ENCODE measurements around the gene GPC2. TPM values are rescaled to one million over a fixed set of nuclear protein-coding genes. Genes with fewer than 3 reads are reported as not detected.
A peak's percentile ranks its signal among the peaks of the same experiment; 100 is the strongest.

GPC2 gene
- total RNA-seq, 2 experiments from 2014 or later: 8.1 to 8.2 TPM

DNA sequence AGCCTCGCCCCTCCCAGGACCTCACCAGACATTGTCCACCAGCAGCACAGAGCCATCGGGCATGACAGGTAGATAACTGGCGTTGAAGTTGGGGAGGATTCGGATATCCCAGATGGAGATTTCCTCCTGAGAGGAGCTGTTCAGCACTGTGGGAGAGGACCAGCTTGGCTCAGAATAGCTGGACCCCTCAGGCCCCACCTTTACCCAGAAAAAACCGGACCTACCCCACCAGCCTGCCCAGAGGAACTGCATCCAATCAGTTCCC is 20.2 kb downstream of the GPC2 start:
- Mint-ChIP-seq H3K36me3 (ENCODE audit: low read depth) (peaks cover 49% of the 10 kb centered on the region), H3K4me1 (ENCODE audit: low read depth) (peaks cover 63% of the 10 kb centered on the region), H3K27ac (peak overlapping the region; percentile 81), H3K27me3 (ENCODE audit: low read depth) (no peaks in the 10 kb centered on the region), H3K9me3 (ENCODE audit: insufficient read depth) (no peaks in the 10 kb centered on the region), H3K4me3 (peak overlapping the region; percentile 79)
- POLR2A ChIA-PET: interaction anchor here (0.5 to 1.8 kb wide), 4 partner anchors 8 to 272 kb away, joined by 3 to 10 read pairs (median 4); partner anchors contain the start of genes LAMTOR4 and ZCWPW1
- DNase-seq: no peak
- CTCF ChIA-PET: interaction anchor here (0.7 to 4.6 kb wide), 10 partner anchors 8 to 188 kb away, joined by 3 to 27 read pairs (median 5); partner anchors contain the start of genes GAL3ST4, GPC2, LAMTOR4 and STAG3
- ATAC-seq: no peak

DNA sequence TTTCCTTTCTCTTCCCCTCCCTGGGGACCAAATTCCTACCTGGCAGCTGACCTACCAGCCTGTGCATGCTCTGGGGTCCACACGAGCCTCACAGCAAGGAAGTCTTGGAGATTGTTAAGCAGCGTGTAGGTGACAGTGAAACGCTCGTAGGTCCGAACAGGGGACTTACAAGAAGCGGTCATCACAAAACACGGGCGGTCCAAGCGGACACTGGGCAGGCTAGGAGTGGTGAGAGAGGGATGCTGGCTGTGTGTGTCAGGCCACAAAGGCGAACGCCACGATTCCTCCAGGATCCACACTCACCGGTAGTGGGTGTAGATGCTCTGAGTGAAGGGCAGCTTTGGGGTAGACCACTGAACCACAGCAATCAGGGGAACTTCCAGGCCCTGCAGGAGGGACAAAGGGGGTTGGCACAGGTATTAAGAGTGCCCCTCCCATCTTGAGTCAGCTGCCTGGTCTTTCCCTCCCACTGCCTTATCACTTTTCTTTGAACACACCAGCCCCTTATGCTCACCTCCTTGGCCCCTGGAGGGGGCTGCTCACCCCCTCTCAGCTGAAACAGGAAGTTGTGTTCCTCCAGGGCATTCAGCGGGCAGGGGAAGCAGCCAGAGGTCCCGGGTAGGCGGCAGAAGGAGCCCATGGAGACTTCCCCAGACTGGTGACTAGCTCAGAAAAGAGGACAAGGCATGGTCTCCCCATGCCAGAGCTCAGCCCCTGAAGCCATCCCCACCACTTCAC is 20.7 kb downstream of the GPC2 start:
- Mint-ChIP-seq H3K27ac (peak overlapping the region; percentile 81), H3K27me3 (ENCODE audit: low read depth) (no peaks in the 10 kb centered on the region), H3K36me3 (ENCODE audit: low read depth) (peaks cover 54% of the 10 kb centered on the region), H3K4me3 (peak overlapping the region; percentile 79), H3K9me3 (ENCODE audit: insufficient read depth) (no peaks in the 10 kb centered on the region), H3K4me1 (ENCODE audit: low read depth) (peaks cover 63% of the 10 kb centered on the region)
- DNase-seq: no peak
- ChIA-PET CTCF (interaction anchor here (0.7 to 4.6 kb wide), 10 partner anchors 8 to 62 kb away, joined by 3 to 27 read pairs (median 5); partner anchors contain the start of genes GAL3ST4, GPC2, LAMTOR4 and STAG3), POLR2A (interaction anchor here (0.5 to 1.8 kb wide), 5 partner anchors 8 to 272 kb away, joined by 3 to 10 read pairs (median 4); partner anchors contain the start of genes LAMTOR4 and ZCWPW1)
- ATAC-seq: peak; percentile 7

DNA sequence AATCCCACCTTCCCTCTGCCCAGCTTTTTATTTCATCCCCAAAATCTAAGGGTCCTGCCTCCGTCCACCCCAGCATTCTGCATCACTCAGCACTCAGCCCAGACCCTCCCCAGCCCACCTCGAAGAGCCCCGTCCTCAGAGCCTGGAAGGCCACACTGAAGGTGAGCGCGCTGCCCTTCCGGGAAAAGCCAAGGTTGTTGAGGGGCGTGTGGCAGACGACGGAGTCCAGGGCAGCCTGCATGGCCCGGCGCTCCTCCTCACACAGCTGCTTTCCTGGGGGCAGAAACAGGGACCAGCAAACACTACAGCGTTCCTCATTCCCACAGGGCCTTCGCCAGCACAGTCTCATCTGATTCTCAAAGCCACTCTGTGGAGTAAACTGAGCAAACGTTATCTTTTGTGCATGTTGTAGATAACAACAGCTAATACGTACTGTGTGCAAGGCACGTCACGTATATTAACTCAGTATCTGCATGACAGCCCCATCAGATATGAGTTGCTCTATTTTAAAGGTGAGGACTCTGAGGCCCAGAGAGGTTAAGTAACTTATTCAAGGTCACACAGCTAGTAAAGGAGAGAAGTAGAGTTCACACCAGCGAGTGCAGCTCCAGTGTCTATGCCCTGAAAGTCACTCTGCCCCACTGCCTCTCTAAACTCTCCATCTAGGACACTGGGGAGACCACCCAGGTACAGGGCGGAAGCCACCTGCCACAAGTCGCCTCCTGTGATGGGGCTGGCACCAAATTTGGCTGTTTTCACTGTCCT is 21.4 kb downstream of the GPC2 start:
- peaks cover 56% of the 10 kb centered on the region for H3K36me3 Mint-ChIP-seq (ENCODE audit: low read depth)
- ChIA-PET CTCF (interaction anchor here (1.0 to 4.6 kb wide), 7 partner anchors 7 to 63 kb away, joined by 3 to 27 read pairs (median 9); partner anchors contain the start of genes GAL3ST4 and LAMTOR4), POLR2A (interaction anchor here (0.6 to 1.7 kb wide), 5 partner anchors 12 to 179 kb away, joined by 3 to 4 read pairs (median 3); partner anchors contain the start of genes GPC2 and STAG3)
- no peaks in the 10 kb centered on the region for H3K27me3 Mint-ChIP-seq (ENCODE audit: low read depth)
- ATAC-seq: no peak
- peaks cover 63% of the 10 kb centered on the region for H3K4me1 Mint-ChIP-seq (ENCODE audit: low read depth)
- no peaks in the 10 kb centered on the region for H3K9me3 Mint-ChIP-seq (ENCODE audit: insufficient read depth)
- H3K27ac Mint-ChIP-seq: peak overlapping the region; percentile 81
- no peak for DNase-seq
- H3K4me3 Mint-ChIP-seq: no peak overlapping the region

DNA sequence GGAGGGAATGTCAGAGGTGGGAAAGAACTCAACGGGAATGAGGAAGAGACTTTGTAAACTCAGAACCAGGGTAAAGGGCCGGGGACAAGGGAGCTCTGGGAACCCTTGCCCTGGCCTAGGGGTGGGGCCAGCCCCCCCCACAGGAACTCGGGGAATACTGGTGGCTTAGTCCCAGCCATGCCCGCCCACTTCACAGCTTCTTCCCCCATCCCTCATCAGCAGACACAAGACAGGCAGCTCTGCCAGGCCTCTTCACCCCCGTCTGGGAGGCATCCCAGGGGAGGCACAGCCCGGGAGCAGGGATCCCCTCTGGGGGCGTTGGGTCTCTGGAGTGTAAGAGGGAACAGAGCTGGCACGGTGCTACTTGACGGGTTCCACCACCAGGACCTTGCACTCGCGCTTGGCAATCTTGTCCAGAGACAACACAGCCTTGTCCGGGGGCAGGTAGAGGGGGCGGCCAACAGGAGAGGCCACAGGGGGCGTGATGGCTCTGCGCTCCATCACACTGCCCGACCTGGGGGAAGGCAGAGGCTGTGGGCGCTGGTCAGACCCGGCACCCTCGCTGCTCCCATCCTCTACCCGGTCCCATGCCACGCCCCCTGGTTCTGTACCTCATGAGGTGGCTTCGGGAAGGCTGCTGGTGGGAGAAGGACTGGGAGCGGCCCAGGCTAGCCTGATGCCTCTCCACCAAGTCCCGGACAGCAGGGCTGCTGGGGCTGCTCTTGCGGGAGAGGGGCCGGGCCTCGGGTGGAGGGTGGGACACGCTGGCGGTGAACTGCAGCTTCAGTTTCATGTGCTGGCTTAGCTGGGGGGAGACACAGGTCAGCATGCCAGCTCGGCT is 22.3 kb downstream of the GPC2 start:
- Mint-ChIP-seq H3K4me3 (no peak overlapping the region), H3K27me3 (ENCODE audit: low read depth) (no peaks in the 10 kb centered on the region), H3K36me3 (ENCODE audit: low read depth) (peaks cover 64% of the 10 kb centered on the region), H3K9me3 (ENCODE audit: insufficient read depth) (no peaks in the 10 kb centered on the region), H3K27ac (peak overlapping the region; percentile 34), H3K4me1 (ENCODE audit: low read depth) (peaks cover 71% of the 10 kb centered on the region)
- POLR2A ChIA-PET: interaction anchor here (0.8 to 1.7 kb wide), 5 partner anchors 13 to 180 kb away, joined by 3 to 4 read pairs (median 3); partner anchors contain the start of genes AP4M1, GPC2, MCM7 and STAG3
- DNase-seq (no peak), ATAC-seq (no peak)
- CTCF ChIA-PET: interaction anchor here (1.0 to 4.6 kb wide), 3 partner anchors 9 to 35 kb away, joined by 3 to 27 read pairs (median 5); partner anchors contain the start of gene GAL3ST4

DNA sequence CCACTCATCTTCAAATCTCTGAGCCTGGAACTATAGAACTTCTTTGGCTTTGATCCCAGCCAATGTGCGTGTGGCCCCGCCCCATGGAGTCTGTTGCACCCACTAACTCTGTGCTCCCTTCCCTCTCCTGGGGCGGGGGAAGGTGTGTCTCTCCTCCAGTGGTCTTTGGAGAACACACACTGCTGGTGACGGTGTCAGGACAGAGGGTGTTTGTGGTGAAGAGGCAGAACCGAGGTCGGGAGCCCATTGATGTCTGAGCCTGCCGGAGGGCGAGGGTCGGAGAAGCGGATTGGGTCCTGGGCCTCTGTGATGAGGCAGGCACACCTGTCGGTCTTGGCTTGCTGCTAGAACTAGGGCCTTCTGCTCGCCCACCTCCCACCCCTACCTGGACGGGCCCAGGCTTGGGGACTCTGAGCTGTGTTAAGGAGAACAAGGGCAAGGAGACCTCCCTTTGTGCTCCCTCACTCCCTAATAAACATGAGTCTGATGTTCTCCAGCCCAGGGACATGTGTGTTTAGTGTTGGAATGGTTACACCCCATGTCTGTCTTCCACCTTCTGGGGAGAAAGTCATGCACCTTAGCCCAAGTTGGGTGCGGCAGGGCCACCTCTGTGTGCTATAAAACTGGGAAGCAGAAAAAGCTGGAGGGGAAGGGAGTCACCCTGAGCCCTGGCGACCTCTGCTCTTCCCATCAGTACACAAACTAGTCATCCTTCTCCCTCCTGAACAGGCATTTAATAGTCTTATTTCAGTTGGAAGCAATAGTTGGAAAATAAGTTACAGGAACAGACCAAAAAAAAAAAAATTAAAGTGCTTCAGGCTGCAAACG is 23.3 kb downstream of the GPC2 start:
- ChIA-PET POLR2A (interaction anchor here (1.0 to 1.6 kb wide), 2 partner anchors 12 to 52 kb away, joined by 3 to 8 read pairs; partner anchors contain the start of genes AP4M1 and MCM7), CTCF (interaction anchor here (1.5 to 2.1 kb wide), 2 partner anchors 21 to 36 kb away, joined by 4 to 5 read pairs; no protein-coding TSS in a partner anchor)
- no peak for DNase-seq
- ATAC-seq: no peak
- Mint-ChIP-seq H3K4me1 (ENCODE audit: low read depth) (peaks cover 65% of the 10 kb centered on the region), H3K27me3 (ENCODE audit: low read depth) (no peaks in the 10 kb centered on the region), H3K27ac (peak overlapping the region; percentile 39), H3K9me3 (ENCODE audit: insufficient read depth) (no peaks in the 10 kb centered on the region), H3K36me3 (ENCODE audit: low read depth) (peaks cover 66% of the 10 kb centered on the region), H3K4me3 (no peak overlapping the region)

DNA sequence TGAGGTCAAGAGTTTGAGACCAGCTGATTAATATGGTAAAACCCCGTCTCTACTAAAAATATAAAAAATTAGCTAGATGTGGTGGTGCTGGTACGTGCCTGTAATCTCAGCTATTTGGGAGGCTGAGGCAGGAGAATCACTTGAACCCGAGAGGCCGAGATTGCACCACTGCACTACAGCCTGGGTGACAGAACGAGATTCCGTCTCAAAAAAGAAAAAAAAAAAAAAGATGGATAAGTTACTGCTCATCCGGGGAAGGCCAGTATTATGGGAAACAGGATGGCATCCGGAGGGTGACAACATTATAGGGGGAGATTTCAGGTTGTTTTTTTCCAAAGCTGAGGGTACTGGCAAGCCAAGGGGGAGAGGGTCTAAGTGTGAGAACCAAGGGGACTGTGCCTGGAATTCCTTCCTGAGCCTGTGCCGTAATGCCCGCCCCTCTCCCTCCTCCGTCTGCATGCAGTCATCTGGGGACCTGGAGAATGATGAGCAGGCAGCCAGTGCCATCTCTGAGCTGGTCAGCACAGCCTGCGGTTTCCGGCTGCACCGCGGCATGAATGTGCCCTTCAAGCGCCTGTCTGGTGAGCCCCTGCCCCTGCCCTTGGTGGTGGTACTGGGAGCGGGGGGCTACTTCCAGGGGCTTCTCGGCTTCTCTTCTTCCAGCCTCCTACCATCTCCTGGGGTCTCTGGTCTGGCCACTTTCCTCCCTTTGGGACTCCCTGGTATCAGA is 24.1 kb downstream of the GPC2 start:
- Mint-ChIP-seq H3K27me3 (ENCODE audit: low read depth) (no peaks in the 10 kb centered on the region), H3K36me3 (ENCODE audit: low read depth) (peaks cover 69% of the 10 kb centered on the region), H3K4me1 (ENCODE audit: low read depth) (peaks cover 69% of the 10 kb centered on the region), H3K9me3 (ENCODE audit: insufficient read depth) (no peaks in the 10 kb centered on the region), H3K27ac (peak overlapping the region; percentile 39), H3K4me3 (no peak overlapping the region)
- ChIA-PET POLR2A (interaction anchor here (1.0 to 1.6 kb wide), 2 partner anchors 12 to 52 kb away, joined by 3 to 8 read pairs; partner anchors contain the start of genes AP4M1 and MCM7), CTCF (interaction anchor here (1.5 to 2.1 kb wide), 2 partner anchors 20 to 37 kb away, joined by 4 to 5 read pairs; no protein-coding TSS in a partner anchor)
- ATAC-seq (no peak), DNase-seq (no peak)

DNA sequence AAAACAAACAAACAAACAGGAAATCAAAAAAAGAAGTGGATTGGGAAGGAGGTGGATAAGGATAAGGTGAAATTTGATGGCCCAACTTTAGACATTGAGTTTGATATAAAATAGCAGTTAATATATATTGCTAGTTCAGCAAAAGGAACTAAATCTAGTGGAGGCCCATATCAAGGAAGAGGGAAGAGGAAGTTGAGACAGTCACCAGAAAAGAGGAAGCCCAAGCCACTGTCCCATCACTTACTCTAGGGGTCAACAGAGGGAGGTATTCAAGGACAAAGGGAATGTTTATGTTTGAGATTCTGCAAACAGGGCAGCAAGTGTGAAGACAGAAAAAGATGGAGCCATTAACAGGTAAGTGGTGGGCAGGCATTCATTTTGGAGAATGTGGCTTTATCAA is 24.8 kb downstream of the GPC2 start:
- no peak for ATAC-seq
- ChIA-PET POLR2A (interaction anchor here (1.0 kb wide), 1 partner anchor 13 kb away, joined by 8 read pairs; no protein-coding TSS in a partner anchor), CTCF (interaction anchor here (1.5 kb wide), 1 partner anchor 20 kb away, joined by 4 read pairs; no protein-coding TSS in a partner anchor)
- DNase-seq: no peak
- peak overlapping the region; percentile 20 for H3K4me3 Mint-ChIP-seq
- no peaks in the 10 kb centered on the region for H3K27me3 Mint-ChIP-seq (ENCODE audit: low read depth)
- H3K4me1 Mint-ChIP-seq (ENCODE audit: low read depth): peaks cover 69% of the 10 kb centered on the region
- peak overlapping the region; percentile 66 for H3K27ac Mint-ChIP-seq
- H3K9me3 Mint-ChIP-seq (ENCODE audit: insufficient read depth): no peaks in the 10 kb centered on the region
- H3K36me3 Mint-ChIP-seq (ENCODE audit: low read depth): peaks cover 65% of the 10 kb centered on the region

DNA sequence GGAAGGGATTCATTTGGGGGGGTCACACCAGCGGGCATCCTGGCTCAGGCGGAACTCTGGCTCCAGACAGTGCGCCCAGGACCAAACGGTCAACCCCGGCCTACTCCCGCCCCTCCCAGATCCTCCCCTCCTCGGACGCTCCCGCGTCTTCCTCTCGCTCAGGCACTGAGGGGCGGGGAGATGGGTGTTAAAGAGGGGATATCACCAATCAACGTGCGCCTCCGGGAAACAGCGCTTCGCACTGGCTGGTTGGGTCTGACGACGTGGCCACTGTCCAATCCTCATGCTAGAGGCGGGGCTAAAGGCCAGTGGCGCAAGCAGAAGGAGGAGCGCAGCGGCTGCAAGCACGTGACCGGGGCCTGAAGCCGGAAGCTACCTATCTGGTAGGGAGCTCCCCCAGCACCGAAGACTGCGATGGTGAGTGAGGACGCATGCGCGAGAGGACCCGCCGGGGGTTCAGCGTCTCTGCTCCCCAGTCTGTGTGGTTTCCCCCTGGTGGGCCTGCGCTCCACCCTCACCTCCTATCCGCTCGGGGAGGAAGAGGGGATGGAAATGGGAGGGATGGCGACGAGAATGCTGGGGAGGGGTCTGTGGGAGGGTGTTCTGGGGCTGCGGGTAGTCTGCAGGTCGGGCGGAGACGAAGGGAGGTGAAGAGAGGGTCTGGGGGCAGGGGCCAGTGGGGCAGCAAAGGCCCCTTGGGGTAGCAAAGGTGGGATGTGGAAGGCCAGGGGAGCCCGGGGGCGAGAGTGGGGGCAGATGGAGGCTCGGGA is 28.4 kb downstream of the GPC2 start, which contains the start of gene LAMTOR4:
Gene LAMTOR4, plus strand, starts transcription at position 360 of the 770 bp plus-strand sequence. Its CDS starts 55 bp downstream, at position 415.
- CTCF ChIA-PET: interaction anchor here (0.6 to 13.7 kb wide), 15 partner anchors 8 to 557 kb away, joined by 3 to 141 read pairs (median 4); partner anchors contain the start of genes GAL3ST4, MBLAC1, POP7 and PVRIG
- H3K27ac Mint-ChIP-seq: peak within 1 kb of the TSS; percentile 97
- POLR2A ChIA-PET: interaction anchor here (0.6 to 2.0 kb wide), 15 partner anchors 8 to 281 kb away, joined by 3 to 15 read pairs (median 5); partner anchors contain the start of genes MBLAC1, MCM7, MEPCE and PVRIG
- peaks cover 36% of the 10 kb centered on the region for H3K36me3 Mint-ChIP-seq (ENCODE audit: low read depth)
- H3K9me3 Mint-ChIP-seq (ENCODE audit: insufficient read depth): no peaks in the 10 kb centered on the region
- DNase-seq (peak; percentile 100), ATAC-seq (peak; percentile 99)
- H3K4me3 Mint-ChIP-seq: peak within 1 kb of the TSS; percentile 96
- H3K27me3 Mint-ChIP-seq (ENCODE audit: low read depth): no peaks in the 10 kb centered on the region
- peaks cover 42% of the 10 kb centered on the region for H3K4me1 Mint-ChIP-seq (ENCODE audit: low read depth)

DNA sequence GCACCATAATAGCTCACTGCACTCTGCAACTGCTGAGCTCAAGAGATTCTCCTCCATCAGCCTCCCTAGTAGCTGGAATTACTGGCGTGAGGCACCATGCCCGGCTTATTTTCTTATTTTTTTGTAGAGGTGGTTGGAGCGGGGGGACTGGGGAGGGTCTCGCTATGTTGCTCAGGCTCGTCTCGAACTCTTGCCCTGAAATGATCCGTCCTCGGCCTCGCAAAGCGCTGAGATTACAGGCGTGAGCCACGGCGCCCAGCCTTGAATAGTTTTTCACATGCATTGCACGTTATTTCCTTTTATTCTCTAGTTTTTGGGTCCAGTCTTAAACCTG is 29.0 kb downstream of the GPC2 start:
- ATAC-seq: no peak
- Mint-ChIP-seq H3K27ac (peak overlapping the region; percentile 97), H3K4me3 (peak overlapping the region; percentile 96), H3K9me3 (ENCODE audit: insufficient read depth) (no peaks in the 10 kb centered on the region), H3K36me3 (ENCODE audit: low read depth) (peaks cover 30% of the 10 kb centered on the region), H3K27me3 (ENCODE audit: low read depth) (no peaks in the 10 kb centered on the region), H3K4me1 (ENCODE audit: low read depth) (peaks cover 37% of the 10 kb centered on the region)
- DNase-seq: no peak
- POLR2A ChIA-PET: interaction anchor here (0.6 to 2.0 kb wide), 15 partner anchors 8 to 174 kb away, joined by 3 to 15 read pairs (median 5); partner anchors contain the start of genes MBLAC1, MCM7, PVRIG and TRAPPC14
- CTCF ChIA-PET: interaction anchor here (0.8 to 13.7 kb wide), 12 partner anchors 8 to 72 kb away, joined by 3 to 141 read pairs (median 6); partner anchors contain the start of genes MBLAC1 and PVRIG

Measured in activated CD8-positive, alpha-beta T cell treated with anti-CD3 and anti-CD28 coated beads, Interleukin-2, amount 10 ng/mL, durations not matched to agents 7 days and 5 days (primary cell).